B cell (primary cell): ENCODE measurements around the gene PHLPP1. TPM values are rescaled to one million over a fixed set of nuclear protein-coding genes. Genes with fewer than 3 reads are reported as not detected.

Experiments used
- ATAC-seq: fragments of 200-7000 bp; cut with Tn5 transposase; one replicate; pipeline ENCODE4 v1.10.0; 2021; ENCODE audit warnings: low read depth, mild to moderate bottlenecking, moderate number of reproducible peaks, moderate library complexity
- CTCF ChIA-PET: fragments of 350-600 bp; sonication (Branson Sonifier 250); formaldehyde crosslinking; loops from one replicate; lab custom pipeline; 2021; ENCODE audit warnings: antibody characterized with exemption, inconsistent platforms; lab: Charles Lee
- POLR2A ChIA-PET: fragments of 350-600 bp; sonication (Branson Sonifier 250); formaldehyde crosslinking; loops from one replicate; lab custom pipeline; 2021; ENCODE audit warnings: antibody characterized with exemption; lab: Charles Lee
- DNase-seq: peaks from one replicate; pipeline ENCODE4 v3.0.0; 2013
- H2AFZ ChIP-seq: 2 replicates; pipeline ENCODE4 v1.6.1; 2012; ENCODE audit warnings: mild to moderate bottlenecking, low read depth, low read length; ENCODE audit not compliant: insufficient read depth, poor library complexity, severe bottlenecking
- H3K27ac ChIP-seq, 2 donors: 1 replicate in 1 of 2; 2 replicates in 1 of 2; pipeline ENCODE4 v1.5.1; 2012 to 2013; ENCODE audit warnings: low read length in 2 of 2, mild to moderate bottlenecking in 2 of 2, moderate library complexity in 1 of 2
- H3K27me3 ChIP-seq, 4 experiments: fragments of 200-600 bp in 1 of 4; sonication (generic) in 1 of 4; replicated peaks in 1 of 4; 1 replicate in 2 of 4; 2 replicates in 2 of 4; pipeline versions ENCODE4 v1.6.1 to v1.7.0; 2013 to 2016; ENCODE audit warnings: low read length in 3 of 4, mild to moderate bottlenecking in 2 of 4, mixed read lengths in 1 of 4, moderate library complexity in 1 of 4; ENCODE audit not compliant: insufficient read depth in 4 of 4, control insufficient read depth in 3 of 4; ENCODE audit errors: control extremely low read depth in 1 of 4
- H3K36me3 ChIP-seq, 2 experiments: replicated peaks in 1 of 2; 1 replicate in 1 of 2; 2 replicates in 1 of 2; pipeline versions ENCODE4 v1.6.1 to v1.7.1; 2013; ENCODE audit warnings: low read length in 1 of 2; ENCODE audit not compliant: insufficient read depth in 2 of 2, control insufficient read depth in 1 of 2; ENCODE audit errors: control extremely low read depth in 1 of 2, extremely low read depth in 1 of 2
- H3K4me1 ChIP-seq, 2 donors: fragments of 200-600 bp in 1 of 2; sonication (generic) in 1 of 2; 1 replicate in 1 of 2; 2 replicates in 1 of 2; pipeline versions ENCODE4 v1.5.1 to v1.6.1; 2013 to 2017; ENCODE audit warnings: low read length in 2 of 2; ENCODE audit not compliant: control insufficient read depth in 2 of 2, insufficient read depth in 2 of 2
- H3K4me2 ChIP-seq: replicated peaks from 2 replicates; pipeline ENCODE3; 2012; ENCODE audit warnings: mild to moderate bottlenecking, low read depth, low read length; ENCODE audit not compliant: poor library complexity, severe bottlenecking
- H3K4me3 ChIP-seq, 5 experiments: fragments of 200-600 bp in 1 of 5; sonication (generic) in 1 of 5; 1 replicate in 3 of 5; 2 replicates in 2 of 5; pipeline versions ENCODE4 v1.5.1 to v1.7.0; 2011 to 2016; ENCODE audit warnings: low read length in 4 of 5, mild to moderate bottlenecking in 4 of 5, low read depth in 2 of 5, control low read depth in 1 of 5, moderate library complexity in 1 of 5; ENCODE audit not compliant: insufficient read depth in 1 of 5; ENCODE audit errors: control extremely low read depth in 1 of 5, extremely low read depth in 1 of 5
- H3K79me2 ChIP-seq: fragments of 200-600 bp; sonication (generic); one replicate; pipeline ENCODE4 v1.6.0; 2016; ENCODE audit warnings: low read length; ENCODE audit not compliant: control insufficient read depth, insufficient read depth
- H3K9ac ChIP-seq: fragments of 200-600 bp; sonication (generic); 2 replicates; pipeline ENCODE4 v1.6.1; 2017; ENCODE audit warnings: mild to moderate bottlenecking, low read length, moderate library complexity
- H3K9me3 ChIP-seq, 3 donors: one replicate each; pipeline versions ENCODE4 v1.6.1 to v1.7.1; 2013; ENCODE audit warnings: low read length in 2 of 3; ENCODE audit not compliant: control insufficient read depth in 2 of 3, insufficient read depth in 1 of 3; ENCODE audit errors: control extremely low read depth in 1 of 3
- H4K20me1 ChIP-seq: 2 replicates; pipeline ENCODE4 v1.6.0; 2012; ENCODE audit warnings: mild to moderate bottlenecking, low read length; ENCODE audit not compliant: insufficient read depth, control insufficient read depth, poor library complexity, severe bottlenecking
- H3K27ac Mint-ChIP-seq: one replicate; pipeline ENCODE4 v1.8.0; 2021; ENCODE audit warnings: mixed read lengths
- H3K27me3 Mint-ChIP-seq: one replicate; pipeline ENCODE4 v1.8.0; 2021; ENCODE audit warnings: mixed read lengths
- H3K4me1 Mint-ChIP-seq: one replicate; pipeline ENCODE4 v1.8.0; 2021; ENCODE audit warnings: mixed read lengths
- H3K4me3 Mint-ChIP-seq: one replicate; pipeline ENCODE4 v1.8.0; 2021; ENCODE audit warnings: mixed read lengths
- H3K9me3 Mint-ChIP-seq: one replicate; pipeline ENCODE4 v1.8.0; 2022; ENCODE audit warnings: mixed read lengths; ENCODE audit not compliant: insufficient read depth
- CTCF ChIP-seq: fragments of 200-600 bp; IDR thresholded peaks from one replicate; pipeline ENCODE4 v1.8.0; 2022; ENCODE audit warnings: antibody characterized with exemption, mild to moderate bottlenecking
- EZH2 ChIP-seq: IDR thresholded peaks from 2 replicates; pipeline ENCODE4 v1.6.1; 2012; ENCODE audit warnings: borderline replicate concordance, low read depth, mild to moderate bottlenecking, moderate library complexity, low read length; ENCODE audit not compliant: insufficient read depth, poor library complexity, severe bottlenecking
- WGBS: methylation state at CpG from one replicate; pipeline ENCODE4 v1.1.5; 2013; ENCODE audit warnings: missing lambda C conversion rate; ENCODE audit not compliant: insufficient coverage; 5-methylcytosine and 5-hydroxymethylcytosine counted together
- intact Hi-C: fragments of 100-400 bp; cut with micrococcal nuclease; formaldehyde crosslinking; loops from one replicate; pipeline ENCODE4 v1.10.0; 2022
- polyA plus RNA-seq: library from polyadenylated mRNA; depleted of rRNA; stranded (reverse); fragments of >200 nt; gene quantifications from 2 replicates; pipeline ENCODE4 v1.2.3, GENCODE V29; 2012
- total RNA-seq, 2 donors: library from RNA; stranded (reverse); fragments of 120-200 nt in 1 of 2; gene quantifications; 1 replicate in 1 of 2; 2 replicates in 1 of 2; pipeline versions ENCODE4 v1.2.3 to v1.2.4, GENCODE V29; 2013 to 2022

The PHLPP1 gene
- total and polyA plus RNA-seq, 2 donors (not counting 1 experiment from before 2014, with no cell fraction given), result 3.0 to 20.7 TPM

GRCh38 chr18:62754026-62754425, 38.7 kb downstream of the PHLPP1 start:
- no peak overlapping the region for H3K27ac ChIP-seq
- no peak for TF ChIP-seq CTCF
- TF ChIP-seq EZH2, result no peak
- no peaks in the 10 kb centered on the region for H3K36me3 ChIP-seq
- ATAC-seq (no peak), DNase-seq (no peak)
- Mint-ChIP-seq H3K4me1 (peaks cover 16% of the 10 kb centered on the region), H3K9me3 (no peaks in the 10 kb centered on the region), H3K27me3 (no peaks in the 10 kb centered on the region), H3K27ac (no peak overlapping the region), H3K4me3 (no peak overlapping the region)
- H3K79me2 ChIP-seq, result peaks cover 37% of the 10 kb centered on the region
- no peaks in the 10 kb centered on the region for H3K27me3 ChIP-seq
- H4K20me1 ChIP-seq, result no peaks in the 10 kb centered on the region
- intact Hi-C loops, result no loop called here
- CTCF ChIA-PET, result no interaction called here
- POLR2A ChIA-PET, result no interaction called here
- no peak overlapping the region for H2AFZ ChIP-seq
- H3K9me3 ChIP-seq, result no peaks in the 10 kb centered on the region
- H3K4me3 ChIP-seq, result no peak overlapping the region
- H3K9ac ChIP-seq, result no peak overlapping the region
- H3K4me2 ChIP-seq, result no peak overlapping the region
- peaks cover 4 to 9% of the 10 kb centered on the region in 2 donors for H3K4me1 ChIP-seq

DNA sequence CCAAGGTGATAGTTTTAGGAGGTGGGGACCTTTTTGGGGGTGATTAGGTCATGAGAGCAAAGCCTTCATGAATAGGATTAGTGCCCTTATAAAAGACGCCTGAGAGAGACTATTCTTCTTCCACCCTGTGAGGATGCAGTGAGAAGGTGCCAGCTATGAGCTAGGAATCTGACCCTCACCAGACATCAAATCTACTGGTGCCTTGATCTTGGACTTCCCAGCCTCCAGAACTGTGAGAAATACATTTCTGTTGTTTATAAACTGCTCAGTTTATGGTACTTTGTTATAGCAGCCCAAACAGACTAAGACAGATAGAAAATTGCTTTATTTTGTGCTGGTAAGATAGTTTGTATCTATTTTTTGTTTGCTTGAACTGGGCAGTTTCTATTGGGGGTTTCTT, 40.1 kb downstream of the PHLPP1 start:
- no peaks in the 10 kb centered on the region for H3K9me3 ChIP-seq

More for the DNA sequence above, 40.1 kb downstream of the PHLPP1 start:
- H2AFZ ChIP-seq, result no peak overlapping the region
- no peaks in the 10 kb centered on the region for H3K36me3 ChIP-seq
- Mint-ChIP-seq H3K27ac (no peak overlapping the region), H3K27me3 (no peaks in the 10 kb centered on the region), H3K4me3 (no peak overlapping the region), H3K4me1 (peaks cover 18% of the 10 kb centered on the region), H3K9me3 (no peaks in the 10 kb centered on the region)
- H3K9ac ChIP-seq, result no peak overlapping the region
- POLR2A ChIA-PET, result no interaction called here
- no peak overlapping the region for H3K4me2 ChIP-seq
- peaks cover 27% of the 10 kb centered on the region for H3K79me2 ChIP-seq
- peaks cover 4 to 5% of the 10 kb centered on the region in 2 donors for H3K4me1 ChIP-seq
- no peaks in the 10 kb centered on the region for H3K27me3 ChIP-seq
- no peak overlapping the region for H3K27ac ChIP-seq
- CTCF ChIA-PET, result interaction anchor here (1.5 kb wide), 1 partner anchor 19 kb away, joined by 3 read pairs; no protein-coding TSS in a partner anchor
- no CpG with 5 or more reads among the region's 1 CpG for WGBS
- H3K4me3 ChIP-seq, result no peak overlapping the region
- TF ChIP-seq CTCF (no peak), EZH2 (no peak)
- H4K20me1 ChIP-seq, result no peaks in the 10 kb centered on the region
- DNase-seq, result no peak
- intact Hi-C loops, result no loop called here
- no peak for ATAC-seq
